ENCODE results near the gene UPK1B.

DNA sequence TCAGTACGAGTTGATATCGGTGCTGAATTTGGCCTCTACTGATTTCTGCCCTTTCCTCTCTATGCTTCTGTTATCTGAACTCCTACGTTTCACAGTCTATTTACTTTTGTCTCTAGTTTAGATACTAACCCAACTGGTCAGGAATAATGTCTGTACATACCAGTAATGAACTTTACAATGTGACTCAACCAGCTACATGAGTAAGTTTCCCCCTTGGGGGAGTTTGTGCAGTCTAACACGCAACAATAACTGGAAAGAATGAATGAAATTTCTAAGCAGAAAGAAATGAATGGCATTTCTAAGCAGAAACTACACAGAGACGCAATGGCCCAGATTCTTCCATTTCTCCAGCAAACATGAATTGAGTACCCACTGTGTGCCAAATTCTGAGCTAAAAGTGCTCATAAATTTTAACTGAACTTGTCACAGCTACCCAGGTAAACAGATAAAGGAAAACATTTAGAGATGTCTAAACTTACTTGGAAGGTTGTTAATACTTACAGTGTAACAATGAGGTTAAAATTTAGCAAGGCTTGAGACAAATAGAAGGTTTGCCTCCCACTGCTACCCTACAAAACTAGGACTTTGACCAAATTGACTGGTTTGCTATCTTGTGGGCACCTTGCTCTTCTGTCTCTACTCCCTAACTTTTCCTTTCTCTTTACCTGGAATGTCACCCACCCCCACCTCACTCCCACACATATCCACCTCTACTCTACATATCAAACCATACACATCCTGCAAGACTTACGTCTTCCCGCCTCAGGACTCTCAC, 11.6 kb downstream of the UPK1B start:
- TF ChIP-seq CTCF (conservative IDR thresholded peaks at IDR 0.05) = no peak
- TF ChIP-seq ZFX (IDR thresholded peaks at IDR 0.05) = no peak

Data from C4-2B (cell line).